IPS DF 4.7 (cell line): Measurements from ENCODE around the gene ANO1.

Experiments used
- DNase-seq: peaks from one replicate; pipeline ENCODE4 v3.0.0-alpha.2; 2013; ENCODE audit warnings: low spot score; ENCODE audit errors: extremely low read depth

The ANO1 gene

DNA sequence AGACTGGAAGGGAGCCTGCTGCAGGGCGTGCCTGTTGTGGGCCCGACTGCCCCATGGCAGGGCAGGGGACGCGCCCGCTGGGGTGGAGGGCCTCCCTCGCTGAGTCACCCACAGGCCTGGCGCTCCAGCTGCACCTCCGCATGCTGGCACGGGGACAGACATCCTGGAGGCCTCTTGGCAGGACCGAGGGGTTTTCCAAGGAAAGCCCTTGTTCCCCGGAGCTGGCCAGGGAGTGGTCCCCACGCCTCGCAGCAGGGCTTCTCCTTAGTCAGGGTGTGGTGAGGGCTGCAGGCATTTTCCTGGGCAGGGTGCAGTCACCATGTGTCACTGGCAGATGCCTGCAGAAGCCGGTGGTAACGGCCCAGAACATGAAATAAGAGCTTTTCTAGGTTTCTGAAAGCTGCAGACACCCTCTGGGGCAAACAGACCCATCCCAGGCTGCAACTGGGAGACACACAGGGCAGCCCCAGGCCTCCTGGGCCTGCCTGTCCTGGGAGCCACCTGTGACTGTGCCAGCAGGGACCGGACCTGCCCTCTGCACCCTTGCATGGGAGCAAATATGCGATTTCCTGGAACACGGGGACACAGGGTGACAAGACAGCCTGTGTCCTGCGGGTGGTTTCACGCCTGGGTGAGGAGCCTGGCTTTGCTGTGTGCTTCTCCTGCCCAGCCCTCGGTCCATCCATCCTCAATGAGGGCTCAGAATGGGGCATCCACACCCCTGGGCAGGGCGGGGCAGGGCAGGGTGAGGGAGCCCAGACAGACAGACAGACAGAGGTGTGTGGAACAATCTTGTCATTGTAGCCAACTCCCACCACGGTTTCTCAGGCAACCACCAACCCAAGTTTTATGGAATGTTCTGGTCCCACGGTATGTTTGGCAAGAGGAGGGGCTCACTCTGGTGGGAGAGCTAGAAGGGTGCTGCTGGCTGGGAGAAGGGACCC is 81.8 kb downstream of the ANO1 start:
- no peak for DNase-seq

DNA sequence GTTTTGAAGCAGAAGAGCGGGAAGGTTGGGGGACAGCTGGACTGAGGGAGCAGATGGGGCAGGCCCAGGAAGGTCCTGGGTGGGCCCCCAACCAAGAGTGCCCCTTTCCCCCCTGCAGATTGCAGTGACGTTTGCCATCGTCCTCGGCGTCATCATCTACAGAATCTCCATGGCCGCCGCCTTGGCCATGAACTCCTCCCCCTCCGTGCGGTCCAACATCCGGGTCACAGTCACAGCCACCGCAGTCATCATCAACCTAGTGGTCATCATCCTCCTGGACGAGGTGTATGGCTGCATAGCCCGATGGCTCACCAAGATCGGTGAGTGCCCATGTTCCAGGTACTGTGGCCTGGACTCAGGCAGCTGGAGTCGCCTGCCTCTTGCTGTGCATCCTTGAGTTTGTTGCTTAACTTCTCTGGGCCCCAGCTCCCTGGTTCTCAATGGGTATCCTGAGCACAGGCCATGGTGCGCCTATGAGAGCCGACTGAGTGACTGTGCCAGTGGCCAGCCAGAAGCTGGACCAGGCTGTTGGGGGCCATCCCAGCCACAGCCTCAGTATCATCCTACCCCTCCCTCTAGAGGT is 83.0 kb downstream of the ANO1 start:
- DNase-seq, result no peak

DNA sequence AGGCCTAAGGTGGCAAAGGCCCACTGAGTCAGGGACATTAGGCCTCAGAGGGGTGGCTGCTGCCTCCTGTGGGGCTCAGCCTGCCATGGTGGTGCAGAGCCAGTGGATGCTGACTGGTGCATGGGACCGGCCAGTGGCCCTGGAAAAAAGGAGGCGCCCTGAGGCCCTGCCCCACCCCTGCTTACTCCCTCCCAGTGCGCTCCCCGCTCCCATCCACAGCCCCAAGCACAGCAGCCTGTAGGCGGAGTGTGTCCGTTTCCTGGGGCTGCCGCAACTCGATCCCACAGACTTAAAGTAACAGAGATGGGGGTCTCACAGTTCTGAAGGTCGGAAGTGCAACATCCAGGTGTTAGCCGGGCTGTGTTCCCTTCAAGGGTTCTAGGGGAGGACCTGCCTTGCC is 86.6 kb downstream of the ANO1 start:
- DNase-seq, result no peak

DNA sequence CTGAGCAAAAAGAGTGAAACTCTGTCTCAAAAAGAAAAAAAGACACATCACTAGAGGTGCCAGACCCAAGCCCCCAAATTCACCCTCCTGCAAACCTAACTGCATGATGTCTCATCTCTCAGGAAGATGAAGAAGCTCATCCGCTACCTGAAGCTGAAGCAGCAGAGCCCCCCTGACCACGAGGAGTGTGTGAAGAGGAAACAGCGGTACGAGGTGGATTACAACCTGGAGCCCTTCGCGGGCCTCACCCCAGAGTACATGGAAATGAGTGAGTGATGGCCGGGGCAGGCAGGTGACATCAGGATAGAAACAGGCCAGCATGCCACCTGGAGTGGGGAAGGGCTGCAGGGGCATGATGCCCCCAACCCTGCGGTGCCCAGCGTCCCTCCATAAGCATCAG is 89.0 kb downstream of the ANO1 start:
- no peak for DNase-seq

DNA sequence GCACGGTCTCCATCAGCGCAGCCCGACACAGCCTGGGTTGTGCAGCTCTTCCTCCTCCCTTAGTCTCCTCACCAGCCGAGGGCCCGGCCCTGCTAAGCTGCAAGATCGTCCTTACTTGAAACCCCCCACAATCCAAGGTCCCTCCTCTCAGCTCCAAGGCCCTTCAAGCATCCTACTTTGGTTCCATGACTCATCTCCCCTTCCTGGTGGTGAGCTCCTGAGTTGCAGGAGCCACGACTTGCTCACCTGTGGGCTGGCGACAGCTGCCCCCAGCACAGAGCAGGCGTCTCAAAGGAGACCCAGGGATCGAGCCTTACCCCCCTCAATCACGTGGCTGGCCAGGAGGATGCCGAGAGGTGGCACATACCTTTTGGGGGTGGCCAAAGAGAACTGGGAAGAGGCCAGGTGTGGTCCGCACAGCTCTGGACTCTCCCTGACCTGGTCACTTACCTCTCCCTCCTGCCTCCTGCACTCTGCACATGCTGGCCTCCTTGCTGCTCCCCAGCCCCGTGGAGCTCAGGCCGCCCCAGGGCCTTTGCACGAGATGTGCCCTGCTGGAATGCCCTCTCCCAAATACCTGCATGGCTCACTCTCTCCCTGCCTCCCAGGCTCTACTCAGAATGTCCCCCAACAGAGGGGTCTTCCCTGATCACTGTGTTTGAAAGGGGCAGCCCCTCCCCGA is 89.7 kb downstream of the ANO1 start:
- DNase-seq, result no peak

DNA sequence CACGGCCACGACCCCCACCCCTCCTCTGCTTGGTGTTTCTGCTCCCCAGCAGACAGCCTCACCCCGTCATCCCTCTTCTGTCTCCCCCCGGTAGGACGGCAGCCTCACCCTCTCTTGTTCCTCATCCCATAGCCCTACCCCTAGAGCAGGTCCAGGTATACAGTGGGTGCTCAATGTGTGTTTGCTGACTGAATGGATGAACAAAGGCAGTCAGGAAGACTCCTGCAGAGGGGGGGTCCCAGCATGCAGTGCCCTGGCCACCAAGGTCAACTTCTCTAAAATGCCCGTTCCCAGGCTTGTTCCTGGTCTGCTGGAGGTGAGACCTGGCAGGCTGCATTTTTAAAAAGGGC is 90.3 kb downstream of the ANO1 start:
- DNase-seq, result no peak

DNA sequence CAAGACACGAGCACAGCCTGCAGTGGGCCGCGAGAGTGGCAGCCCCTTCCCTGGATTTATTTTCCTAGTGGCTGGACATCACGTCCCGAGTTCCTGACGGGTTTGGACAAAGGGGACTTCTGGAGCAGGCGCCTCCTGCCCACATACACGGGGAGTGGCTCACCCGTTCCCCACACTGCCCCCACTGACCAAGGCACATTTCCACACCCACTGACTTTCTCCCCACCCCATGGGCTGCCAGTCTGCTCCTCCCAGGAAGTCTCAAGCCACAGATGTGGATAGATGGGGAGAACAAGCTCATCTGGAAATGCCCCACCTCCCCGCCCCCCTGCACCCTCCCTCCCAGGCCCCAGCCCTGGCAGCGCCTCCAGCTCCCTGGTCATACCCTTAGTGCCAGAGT is 91.0 kb downstream of the ANO1 start:
- DNase-seq, result no peak

DNA sequence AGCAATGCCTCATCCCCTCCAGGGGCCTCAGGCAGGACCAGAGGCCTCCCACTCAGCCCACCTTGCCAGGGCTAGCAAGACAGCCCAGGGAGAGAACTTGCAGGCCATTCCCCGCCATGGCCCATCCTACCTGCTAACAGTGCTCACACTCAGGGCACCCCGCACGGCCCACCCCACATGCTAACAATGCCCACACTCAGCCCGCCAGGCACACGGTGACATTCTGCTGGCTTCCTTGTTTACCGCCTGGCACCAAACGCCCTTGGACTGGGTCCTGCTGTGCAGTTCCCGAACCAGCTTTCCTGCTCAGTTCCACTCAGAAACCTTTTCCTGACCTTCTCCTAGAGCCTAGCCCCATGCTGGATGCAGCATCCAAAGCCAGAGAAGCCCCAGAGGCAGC is 91.5 kb downstream of the ANO1 start:
- DNase-seq, result no peak

DNA sequence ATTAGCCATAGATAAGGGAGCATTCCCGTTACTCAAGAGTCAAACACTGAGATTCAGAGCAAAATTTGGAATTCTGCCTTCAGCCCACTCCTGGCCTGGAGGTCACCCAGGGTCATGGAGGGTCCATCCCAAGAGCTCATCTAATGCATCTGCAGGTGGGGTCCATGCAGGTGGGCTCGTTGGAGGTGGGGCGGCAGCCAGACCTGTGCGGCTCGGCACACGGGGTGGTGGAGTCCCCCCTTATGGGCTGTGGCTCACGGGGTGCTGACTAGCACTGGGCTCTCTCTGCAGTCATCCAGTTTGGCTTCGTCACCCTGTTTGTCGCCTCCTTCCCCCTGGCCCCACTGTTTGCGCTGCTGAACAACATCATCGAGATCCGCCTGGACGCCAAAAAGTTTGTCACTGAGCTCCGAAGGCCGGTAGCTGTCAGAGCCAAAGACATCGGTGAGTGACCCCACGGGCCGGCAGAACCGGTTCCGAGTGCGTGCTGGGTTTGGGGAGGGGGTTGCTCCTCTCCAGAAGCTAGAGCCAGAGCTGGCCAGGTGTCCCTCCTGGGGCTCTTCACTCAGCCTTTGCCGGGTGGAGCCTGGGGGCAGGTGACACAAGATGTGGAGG is 92.6 kb downstream of the ANO1 start:
- DNase-seq, result no peak

DNA sequence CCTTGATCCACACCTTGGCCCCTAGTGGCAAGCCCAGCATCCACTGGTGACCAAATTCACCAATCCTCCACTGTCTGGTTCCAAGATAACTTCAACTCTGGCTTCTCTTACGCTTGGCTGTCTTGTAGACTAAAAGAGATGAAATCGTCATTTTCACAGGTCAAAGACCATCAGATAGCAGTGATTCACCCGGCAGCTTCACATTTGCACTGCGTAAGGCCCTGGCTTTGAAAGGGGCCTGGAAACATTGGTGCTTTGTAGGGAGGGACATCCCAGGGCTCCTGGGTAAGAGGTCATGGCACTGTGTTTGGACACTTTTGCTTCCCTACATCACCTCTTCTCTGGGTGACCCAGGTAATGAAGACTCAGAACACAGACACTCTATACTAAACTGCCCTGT is 94.9 kb downstream of the ANO1 start:
- DNase-seq, result no peak

DNA sequence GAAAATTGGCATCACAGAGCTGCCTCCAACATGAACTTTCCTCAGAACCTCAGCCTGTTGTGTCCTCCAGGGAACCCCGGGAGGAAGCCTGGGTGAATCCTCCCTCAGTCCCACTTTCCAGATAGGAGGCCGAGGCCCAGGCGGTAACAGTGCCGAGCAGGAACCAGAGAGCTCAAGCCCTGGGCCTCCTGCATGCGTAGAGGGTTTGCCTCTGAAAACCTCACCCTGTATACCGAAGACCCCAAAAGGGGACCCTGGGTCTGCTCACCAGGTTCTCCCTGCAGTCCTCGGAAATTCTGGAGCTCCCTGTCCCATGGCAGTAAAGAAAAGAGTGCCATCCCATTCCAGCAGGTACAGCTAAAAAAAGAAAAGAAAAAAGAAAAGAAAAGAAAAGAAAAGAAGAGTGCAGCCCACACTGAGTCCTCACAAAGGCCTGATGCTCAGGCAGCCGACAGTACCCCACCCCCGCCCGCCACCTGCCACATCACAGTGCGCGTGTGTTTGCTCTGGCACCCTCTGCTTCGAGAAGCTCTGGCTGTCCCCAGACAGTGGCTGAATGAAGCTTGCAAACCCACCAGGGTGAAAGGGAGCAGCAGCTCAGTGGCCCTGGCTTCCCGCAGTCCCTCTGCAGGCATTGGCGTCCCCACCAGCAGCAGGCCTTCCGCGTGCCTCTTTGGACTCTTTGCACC is 96.6 kb downstream of the ANO1 start:
- DNase-seq, result no peak

DNA sequence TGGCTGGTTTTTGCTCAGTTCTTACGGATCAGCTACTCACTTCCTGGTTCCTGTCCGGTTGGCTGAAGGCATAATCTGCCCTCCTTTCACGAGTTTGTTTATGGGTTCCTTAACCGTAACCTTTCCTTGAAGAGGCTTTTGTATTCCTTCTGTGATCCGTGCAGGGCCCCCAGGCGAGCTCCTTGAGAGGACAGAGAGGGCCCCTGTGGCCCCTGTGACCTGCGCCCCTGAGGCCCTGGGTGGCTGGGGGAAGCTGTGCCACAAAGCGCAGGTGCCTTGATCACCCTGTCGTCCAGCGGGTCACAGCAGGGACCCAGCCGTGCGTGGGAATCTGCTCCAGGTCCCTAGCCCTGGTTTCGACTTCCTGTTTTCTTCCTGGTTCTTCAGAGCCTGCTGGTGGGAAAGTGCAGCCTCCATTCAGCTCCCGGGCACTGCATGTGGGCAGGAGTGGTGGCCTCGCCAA is 97.2 kb downstream of the ANO1 start:
- no peak for DNase-seq

DNA sequence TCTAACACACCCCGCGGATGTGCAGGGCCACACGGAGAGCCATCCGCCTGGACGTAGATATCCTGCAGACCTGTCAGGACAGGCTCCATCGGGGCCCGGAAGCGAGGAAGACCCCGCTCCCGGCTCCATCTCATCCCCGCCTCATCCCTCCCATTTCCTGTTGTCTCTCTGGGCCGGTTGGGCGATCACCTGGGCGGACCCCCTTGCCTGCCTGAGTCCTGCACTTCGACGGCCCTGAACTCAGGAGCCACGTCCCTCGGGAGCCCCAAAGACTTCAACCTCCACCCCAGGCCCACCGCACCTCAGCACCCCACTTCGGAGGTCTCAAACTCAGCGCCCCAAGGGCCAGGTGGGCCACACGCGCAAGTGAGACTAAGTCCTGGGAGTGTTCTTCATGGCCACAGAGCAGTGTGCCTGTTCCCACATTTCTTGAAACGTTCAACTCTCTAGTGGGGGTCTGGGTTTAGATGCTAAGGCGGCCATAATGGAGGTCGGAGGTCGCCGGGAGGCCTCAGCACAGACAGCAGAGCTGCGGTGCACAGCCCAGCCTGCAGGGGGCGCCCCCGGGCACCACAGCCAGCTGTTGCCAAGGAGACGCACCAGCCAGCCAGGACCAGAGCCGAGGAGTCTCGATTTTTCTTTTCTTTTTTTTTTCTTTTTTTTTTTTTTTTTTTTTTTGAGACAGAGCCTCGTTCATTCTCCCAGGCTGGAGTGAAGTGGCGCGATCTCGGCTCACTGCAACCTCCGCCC is 99.0 kb downstream of the ANO1 start:
- no peak for DNase-seq

DNA sequence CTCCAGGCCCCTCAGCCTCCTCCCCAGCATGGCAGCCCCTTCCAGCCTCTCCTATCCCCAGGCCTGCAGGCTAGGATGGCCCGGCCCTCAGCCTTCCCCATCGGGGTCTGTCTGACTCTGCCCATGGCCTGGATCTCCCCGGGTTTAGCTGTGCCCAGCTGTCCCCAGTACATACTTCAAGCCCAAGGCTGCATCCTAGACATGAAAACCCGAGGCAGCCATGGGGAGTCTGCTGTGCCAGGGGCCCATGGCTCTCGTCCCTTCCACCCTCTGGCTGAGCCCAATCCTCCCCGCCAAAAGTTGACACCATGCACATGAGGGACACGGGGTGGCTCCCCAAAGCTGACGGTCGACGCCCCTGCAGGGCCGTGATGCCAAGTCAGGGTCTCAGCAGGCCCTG is 102.8 kb downstream of the ANO1 start:
- DNase-seq, result no peak

DNA sequence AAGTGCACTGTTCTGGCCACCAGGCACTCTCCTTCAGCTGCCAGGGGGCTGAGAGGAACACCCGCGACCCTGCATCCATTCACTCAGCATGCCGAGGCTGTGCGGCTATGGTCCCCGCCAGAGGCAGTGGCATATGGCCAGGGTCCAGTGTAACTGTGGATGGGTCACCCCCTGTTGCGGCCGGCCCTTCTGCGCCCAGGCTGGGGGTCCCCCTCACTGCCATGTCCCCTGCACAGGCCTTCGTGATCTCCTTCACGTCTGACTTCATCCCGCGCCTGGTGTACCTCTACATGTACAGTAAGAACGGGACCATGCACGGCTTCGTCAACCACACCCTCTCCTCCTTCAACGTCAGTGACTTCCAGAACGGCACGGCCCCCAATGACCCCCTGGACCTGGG is 104.1 kb downstream of the ANO1 start:
- DNase-seq, result no peak

DNA sequence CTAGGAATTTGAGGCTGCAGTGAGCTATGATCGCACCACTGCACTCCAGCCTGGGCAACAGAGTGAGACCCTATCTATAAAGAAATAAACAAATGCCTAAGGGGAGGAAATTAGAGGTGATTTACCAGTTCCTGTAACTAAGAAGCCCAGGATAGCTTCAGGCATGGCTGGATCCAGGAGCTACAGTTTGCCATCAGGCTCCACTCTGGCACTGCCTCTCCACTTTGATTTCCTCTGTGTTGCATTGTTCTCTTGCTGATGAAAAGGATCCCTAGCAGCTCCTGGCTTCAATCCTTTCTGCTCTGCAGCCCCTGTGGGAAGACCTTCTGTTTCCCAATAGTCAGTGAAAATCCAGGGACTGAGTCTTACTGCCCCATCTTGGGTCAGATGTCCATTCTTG is 104.9 kb downstream of the ANO1 start:
- DNase-seq, result no peak

DNA sequence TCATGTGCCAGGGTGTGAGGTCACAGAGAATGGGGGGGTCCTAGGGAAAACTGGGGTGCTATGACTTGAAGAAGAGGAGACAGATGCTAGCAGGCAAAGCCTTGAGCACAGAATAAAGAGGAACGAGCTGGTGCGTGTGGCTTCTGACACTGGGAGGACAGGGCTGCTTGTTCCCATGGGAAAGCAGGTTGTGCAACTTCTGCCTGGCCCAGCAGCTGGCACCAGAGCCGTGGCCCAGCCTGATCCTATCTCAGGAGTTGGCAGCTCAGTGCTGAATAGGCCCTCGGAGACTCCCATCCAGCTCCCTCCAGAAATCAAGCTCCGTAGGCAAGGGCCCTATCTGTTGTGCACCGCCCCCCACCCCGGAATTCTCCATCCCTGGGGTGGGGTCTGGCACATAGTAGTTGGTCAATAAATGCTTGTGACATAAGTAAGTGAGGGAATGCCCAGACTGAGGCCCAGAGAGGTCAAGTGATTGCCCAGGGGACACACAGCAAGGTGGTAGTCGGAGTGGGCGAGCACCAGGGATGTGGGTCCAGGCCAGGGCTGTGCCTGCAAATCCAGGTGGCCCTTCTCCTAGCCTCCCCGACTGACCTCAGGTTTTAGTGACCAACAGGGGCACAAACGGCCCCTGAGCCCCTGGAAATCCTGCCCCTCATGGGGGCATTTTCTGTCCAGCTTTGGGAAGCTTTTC is 105.5 kb downstream of the ANO1 start:
- no peak for DNase-seq

DNA sequence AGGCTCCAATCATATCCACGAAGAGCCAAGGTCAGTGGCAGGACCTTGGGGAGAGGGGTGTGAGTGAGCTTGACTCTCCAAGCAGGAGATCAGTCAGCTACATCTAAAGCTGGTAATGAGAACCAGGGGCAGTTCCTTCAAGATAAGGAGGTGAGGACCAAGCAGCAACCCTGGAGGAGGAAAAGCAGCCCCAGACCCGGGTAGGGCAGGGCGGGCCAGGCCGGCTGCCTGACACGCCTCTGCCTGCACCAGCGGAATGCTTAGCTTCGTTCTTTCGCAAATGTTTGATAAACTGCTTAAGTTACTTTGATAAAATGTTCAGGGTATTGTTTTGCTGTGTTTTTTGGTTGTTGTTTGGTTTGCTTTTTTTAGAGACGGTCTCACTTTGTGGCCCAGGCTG is 106.3 kb downstream of the ANO1 start:
- DNase-seq, result no peak

DNA sequence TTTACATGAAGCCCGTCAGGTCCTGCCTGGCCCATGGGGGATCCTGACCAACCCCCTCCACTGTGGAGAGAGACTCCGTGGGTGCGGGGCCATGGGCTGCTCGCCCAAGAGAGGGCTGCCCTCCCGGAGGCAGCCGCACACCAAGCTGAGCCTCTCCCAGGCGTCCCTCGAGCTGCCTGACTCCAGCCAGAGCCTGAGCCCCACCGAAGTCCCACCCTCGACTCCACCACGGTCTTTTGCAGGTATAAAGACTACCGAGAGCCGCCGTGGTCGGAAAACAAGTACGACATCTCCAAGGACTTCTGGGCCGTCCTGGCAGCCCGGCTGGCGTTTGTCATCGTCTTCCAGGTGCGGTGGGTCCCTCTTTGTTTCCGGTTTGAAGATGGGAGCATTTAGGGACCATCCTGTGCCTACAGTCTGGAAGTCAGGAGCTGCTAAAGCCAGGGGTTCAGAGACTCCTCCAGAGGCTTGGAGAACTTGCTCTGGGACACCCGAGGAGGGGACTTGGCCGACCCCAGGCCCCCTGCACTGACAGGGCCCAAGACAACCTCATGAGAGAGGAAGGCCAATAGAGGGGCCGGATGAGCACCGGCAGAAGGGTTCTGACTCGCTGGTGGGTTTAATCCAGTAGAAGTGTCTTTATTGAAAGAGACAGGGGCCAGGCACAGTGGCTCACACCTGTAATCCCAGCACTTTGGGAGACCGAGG is 107.4 kb downstream of the ANO1 start:
- no peak for DNase-seq

DNA sequence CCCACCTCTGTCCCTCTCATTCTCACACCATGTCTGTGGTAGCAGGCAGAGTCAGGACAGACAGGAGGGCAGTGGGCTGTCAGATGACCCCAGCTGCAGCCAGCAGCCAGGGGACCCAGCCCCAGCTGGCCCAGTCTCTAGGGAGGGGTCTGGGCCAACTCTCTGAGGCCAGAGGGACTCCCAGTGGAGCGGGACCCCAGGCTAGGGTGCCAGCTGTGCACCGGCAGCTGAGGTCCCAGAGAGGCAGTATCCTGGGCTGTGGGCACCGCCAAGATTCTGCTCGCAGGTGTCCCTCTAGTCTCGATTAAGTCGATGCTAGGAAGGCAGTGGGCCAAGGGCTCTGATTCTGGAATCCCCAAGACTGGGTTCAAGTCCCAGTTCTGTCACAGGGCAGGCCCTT is 108.3 kb downstream of the ANO1 start:
- DNase-seq, result no peak
